NCI-H510A treated with DMSO at 0.1 percent for 48 hours (cell line): ENCODE measurements around the gene TP53TG3D.
"Not testable (repeated sequence)": the region's sequence is repeated elsewhere in the genome, so short reads cannot be mapped to it uniquely, and the experiment has no call there.

Experiments
- DNase-seq: peaks from one replicate; lab custom pipeline; 2025; lab: John Stamatoyannopoulos, UW

Gene TP53TG3D, protein sequence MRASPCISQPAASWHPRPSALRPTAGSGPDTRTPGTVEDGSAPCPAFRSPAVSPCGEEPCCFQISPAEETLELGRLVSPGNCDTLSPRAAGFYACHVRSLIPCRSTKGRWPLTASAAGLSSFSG

DNA sequence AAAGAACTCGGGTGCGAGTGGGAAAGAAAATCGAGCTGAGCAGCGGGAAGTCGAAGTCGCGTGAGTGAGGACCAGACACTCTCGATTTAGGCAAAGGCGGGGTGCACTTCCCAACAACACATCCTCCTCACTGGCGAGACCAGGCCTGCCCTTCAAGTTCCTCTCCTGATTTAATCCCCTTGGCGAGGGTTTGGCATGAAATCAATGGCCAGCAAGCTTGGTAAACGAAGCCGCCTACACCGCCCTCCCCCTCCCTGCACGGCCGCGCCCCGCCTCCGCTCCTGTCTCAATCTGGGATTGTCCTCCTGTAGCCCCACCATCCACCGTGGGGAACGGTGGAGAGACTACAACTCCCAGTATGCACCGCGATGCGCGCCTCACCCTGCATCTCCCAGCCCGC lies at the start of gene TP53TG3D:
Gene TP53TG3D (plus strand): TSS at position 301 of the 400 bp plus-strand sequence. CDS start 68 bp downstream, at position 369.
- not testable (repeated sequence) for DNase-seq

DNA sequence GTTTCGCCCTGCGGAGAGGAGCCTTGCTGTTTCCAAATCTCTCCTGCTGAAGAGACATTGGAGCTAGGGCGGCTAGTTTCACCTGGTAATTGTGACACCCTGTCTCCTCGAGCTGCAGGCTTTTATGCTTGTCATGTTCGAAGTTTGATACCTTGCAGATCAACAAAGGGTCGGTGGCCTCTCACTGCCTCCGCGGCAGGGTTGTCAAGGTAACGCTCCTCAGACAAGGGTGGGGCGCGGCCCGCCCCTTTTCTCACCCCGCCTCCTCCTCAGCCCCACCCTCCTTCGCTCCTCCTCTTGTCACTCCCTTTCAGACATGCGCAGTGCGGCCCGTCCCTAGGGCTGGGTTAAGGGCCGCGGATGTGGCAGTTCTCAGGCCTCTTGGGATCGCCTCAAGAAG lies 421 bp downstream of the TP53TG3D start:
- DNase-seq = not testable (repeated sequence)

DNA sequence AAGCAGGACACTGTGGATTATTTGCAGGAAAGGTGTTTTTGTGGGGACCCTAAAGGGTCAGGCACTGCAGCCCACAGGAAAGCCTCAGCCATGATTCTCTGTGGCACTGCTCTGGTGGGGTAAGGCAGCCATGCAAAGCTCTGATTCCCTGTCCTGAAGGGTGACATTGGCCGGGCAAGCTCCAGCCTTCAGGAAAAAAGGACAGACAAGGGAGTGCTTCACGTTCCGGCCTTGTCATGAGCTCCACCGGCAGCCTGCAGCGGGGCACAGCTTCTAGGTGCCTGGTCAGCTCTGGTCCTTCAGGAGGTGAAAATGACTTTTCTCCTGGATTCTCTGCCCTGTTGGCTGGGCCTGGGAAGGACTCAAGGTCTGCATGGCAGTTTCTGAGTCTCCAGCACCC lies 8.4 kb downstream of the TP53TG3D start:
- not testable (repeated sequence) for DNase-seq

DNA sequence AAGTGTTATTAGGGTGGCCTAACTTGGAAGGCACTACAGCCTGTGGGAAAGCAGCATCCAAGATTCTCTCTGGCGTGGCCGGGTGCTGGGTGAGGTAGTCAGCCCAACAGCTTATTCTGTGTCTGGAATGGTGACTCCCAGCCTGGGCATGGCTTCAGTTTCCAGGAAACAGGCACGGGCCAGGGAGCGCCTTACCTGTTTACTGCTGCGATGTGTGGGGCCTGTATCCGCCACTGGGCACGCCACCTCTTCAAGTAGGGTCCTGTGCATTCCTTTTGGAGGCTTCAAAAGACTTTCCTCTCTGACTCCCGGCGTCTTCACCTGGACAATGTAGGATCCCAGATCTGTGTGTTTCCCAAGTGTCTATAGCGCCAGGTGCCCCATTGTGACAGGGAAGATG lies 10.5 kb downstream of the TP53TG3D start:
- not testable (repeated sequence) for DNase-seq

DNA sequence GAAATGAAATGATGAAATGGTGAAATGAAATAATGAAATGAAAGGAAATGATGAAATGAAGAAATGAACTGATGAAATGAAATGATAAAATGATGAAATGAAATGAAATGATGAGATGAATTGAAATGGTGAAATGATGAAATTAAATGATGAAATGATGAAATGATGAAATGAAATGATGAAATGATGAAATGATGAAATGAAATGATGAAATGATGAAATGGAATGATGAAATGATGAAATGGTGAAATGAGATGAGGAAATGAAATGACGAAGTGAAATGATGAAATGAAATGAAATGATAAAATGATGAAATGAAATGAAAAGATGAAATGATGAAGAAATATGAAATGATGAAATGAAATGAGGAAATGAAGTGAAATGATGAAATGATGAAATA lies 28.8 kb downstream of the TP53TG3D start:
- DNase-seq = not testable (repeated sequence)

DNA sequence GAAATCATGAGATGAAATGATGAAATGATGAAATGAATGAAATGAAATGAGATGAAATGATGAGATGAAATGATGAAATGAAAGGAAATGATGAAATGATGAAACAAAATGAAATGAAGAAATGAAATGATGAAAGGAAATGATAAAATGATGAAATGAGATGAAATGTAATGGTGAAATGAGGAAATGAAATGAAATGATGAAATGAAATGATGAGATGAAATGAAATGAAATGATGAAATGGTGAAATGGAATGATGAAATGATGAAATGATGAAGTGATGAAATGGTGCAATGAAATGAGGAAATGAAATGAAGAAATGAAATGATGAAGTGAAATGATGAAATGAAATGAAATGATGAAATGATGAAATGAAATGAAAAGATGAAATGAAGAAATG lies 29.9 kb downstream of the TP53TG3D start:
- not testable (repeated sequence) for DNase-seq

DNA sequence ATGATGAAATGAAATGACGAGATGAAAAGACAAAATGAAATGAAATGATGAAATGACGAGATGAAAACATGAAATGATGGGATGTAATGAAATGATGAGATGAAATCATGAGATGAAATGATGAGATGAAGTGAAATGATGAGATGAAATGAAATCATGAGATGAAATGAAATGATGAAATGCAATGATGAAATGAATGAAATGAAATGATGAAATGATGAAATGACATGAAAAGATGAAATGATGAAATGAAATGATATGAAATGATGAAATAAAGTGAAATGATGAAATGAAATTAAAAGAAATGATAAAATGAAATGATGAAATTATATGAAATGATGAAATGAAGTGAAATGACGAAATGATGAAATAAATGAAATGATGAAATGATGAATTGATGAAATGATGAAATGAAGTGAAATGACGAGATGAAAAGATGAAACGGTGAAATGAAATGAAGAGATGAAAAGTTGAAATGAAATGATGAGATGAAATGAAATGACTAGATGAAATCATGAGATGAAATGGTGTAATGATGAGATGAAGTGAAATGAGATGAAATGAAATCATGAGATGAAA lies 30.9 kb downstream of the TP53TG3D start:
- not testable (repeated sequence) for DNase-seq

DNA sequence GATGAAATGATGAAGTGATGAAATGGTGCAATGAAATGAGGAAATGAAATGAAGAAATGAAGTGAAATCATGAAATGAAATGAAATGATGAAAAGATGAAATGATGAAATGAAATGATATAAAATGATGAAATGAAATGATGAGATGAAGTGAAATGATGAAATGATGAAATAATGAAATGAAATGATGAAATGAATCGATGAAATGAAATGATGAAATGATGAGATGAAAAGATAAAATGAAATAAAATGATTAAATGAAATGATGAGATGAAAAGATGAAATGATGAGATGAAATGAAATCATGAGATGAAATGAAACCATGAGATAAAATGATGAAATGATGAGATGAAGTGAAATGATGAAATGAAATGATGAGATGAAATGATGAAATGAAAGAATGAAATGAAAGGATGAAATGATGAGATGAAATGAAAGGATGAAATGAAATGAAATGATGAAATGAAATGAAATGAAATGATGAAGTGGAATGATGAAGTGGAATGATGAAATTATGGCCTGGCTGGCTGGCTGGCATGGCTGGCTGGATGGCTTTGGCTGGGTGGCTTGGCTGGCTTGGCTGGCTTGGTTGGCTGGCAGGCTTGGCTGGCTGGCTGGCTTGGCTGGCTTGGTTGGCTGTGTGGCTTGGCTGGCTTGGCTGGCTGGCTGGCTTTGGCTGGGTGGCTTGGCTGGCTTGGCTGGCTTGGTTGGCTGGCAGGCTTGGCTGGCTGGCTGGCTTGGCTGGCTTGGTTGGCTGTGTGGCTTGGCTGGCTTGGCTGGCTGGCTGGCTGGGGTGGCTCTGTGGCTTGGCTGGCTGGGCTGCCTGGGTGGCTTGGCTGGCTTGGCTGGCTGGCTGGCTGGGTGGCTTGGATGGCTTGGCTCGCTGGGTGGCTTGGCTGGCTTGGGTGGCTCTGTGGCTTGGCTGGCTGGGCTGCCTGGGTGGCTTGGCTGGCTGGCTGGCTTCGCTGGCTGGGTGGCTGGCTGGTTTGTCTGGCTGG lies 32.0 kb downstream of the TP53TG3D start:
- DNase-seq = not testable (repeated sequence)

DNA sequence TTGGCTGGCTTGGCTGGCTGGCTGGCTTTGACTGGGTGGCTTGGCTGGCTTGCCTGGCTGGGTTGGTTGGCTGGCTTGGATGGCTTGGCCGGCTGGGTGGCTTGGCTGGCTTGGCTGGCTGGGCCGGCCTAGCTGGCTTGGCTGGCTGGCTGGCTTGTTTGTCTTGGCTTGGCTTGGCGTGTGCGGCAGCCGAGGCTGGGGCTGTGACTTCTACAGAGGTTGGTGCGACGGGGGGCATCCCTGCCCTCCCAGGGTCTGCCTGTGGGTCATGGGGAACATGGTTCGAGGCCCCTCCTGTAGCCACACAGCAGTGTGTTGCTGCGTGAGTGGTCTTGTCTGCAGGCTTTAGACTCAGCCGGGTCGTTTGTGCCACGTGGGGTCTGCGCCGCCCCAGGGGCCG lies 33.1 kb downstream of the TP53TG3D start:
- DNase-seq = not testable (repeated sequence)

DNA sequence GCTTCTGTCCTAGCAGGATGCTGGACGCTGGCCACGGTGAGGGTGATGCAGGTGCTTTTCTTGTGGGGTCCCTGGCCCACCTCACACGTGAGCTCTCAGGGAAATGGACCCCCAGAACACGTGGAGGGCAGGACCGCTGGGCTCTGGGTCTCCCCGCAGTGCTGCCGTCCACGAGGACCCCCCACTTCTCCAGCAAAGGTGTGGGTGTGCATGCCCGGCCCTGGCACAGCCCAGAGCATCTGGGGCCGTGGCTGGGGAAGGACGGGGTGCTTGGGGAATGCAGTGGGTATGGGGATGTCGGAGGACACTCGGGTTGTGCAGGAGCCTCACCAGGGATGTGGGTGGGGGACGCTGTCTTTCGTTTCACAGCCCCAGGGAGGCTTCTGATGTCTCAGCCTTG lies 34.7 kb downstream of the TP53TG3D start:
- not testable (repeated sequence) for DNase-seq

DNA sequence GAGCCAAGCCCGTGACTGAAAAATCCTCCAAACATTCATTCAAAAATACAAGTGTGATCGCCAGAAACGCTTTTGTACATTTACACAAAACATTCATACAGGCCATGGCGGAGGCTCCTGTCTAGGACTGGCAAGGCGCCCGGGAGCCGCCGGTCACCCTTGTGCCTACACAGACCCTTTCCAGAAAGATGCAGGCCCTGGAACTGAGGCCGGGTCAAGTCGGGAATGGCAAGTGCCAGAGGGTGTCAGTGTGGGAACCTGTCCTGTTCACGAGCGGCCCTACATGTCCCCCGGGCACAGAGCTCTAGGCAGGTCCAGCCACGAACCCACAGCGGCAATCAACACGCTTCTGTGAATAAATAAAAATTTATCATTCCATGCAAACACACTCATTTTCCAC lies 36.1 kb downstream of the TP53TG3D start:
- not testable (repeated sequence) for DNase-seq

DNA sequence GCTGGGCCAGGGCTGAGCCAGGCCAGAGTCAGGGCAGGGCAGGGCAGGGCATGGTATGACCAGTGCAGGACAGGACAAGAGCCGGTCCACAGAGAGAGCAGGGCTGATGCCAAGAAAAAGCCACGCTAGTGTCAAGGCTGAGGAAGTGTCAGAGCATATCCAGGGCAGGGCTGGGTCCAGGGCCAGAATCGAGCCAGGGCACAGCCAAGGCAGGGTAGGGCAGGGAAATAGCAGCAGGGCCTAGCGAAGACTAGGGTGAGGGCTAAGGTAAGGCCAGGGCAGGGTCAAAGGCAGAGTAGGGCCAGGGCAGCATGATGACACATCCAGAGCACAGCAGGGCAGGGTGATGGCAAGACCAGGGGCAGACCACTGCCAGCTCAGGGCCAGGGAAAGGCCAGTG lies 49.7 kb downstream of the TP53TG3D start:
- DNase-seq = not testable (repeated sequence)
